ENCODE results near the gene MEIS1. TPM values are rescaled to one million over a fixed set of nuclear protein-coding genes. Genes with fewer than 3 reads are reported as not detected.

The MEIS1 gene
- total RNA-seq, 1 experiment from 2014 or later: 0.66 TPM

- Histone ChIP-seq H3K14ac (ENCODE audit: insufficient read depth, low read length) (no peak overlapping the region), H2BK5ac (ENCODE audit: insufficient read length, low read length) (no peak overlapping the region), H3K27me3 (ENCODE audit: insufficient read depth, low read length) (peaks cover 75% of the 10 kb centered on the region), H4K8ac (replicated peaks; ENCODE audit: insufficient read length, low read depth, low read length) (no peak overlapping the region), H3K4me2 (ENCODE audit: insufficient read depth, insufficient read length, low read length) (peak overlapping the region; percentile 80), H2BK120ac (ENCODE audit: low read depth, low read length, poor library complexity, severe bottlenecking) (no peak overlapping the region), H3K79me2 (ENCODE audit: insufficient read depth, low read length) (no peaks in the 10 kb centered on the region), H2BK20ac (ENCODE audit: low read depth, low read length, poor library complexity, severe bottlenecking) (no peak overlapping the region), H2AK5ac (ENCODE audit: insufficient read length, low read length) (no peak overlapping the region), H4K5ac (ENCODE audit: insufficient read length, low read depth, low read length) (no peak overlapping the region), H3K23ac (ENCODE audit: insufficient read length, low read depth, low read length) (no peak overlapping the region), H3K4me1 (ENCODE audit: insufficient read depth, low read length) (no peaks in the 10 kb centered on the region), H2AFZ (ENCODE audit: low read length) (no peak overlapping the region), H3K23me2 (ENCODE audit: insufficient read length, low read depth, low read length, poor library complexity, severe bottlenecking) (peaks cover 30% of the 10 kb centered on the region), H3K79me1 (ENCODE audit: insufficient read depth, low read depth, low read length, poor library complexity, severe bottlenecking) (no peaks in the 10 kb centered on the region), H2BK15ac (ENCODE audit: low read depth, low read length) (no peak overlapping the region), H3K4ac (ENCODE audit: low read depth, low read length) (no peak overlapping the region), H3K56ac (ENCODE audit: insufficient read length, low read depth, low read length) (no peak overlapping the region), H3K27ac (ENCODE audit: insufficient read length, low read depth, low read length) (no peak overlapping the region), H2BK12ac (ENCODE audit: insufficient read length, low read depth, low read length) (no peak overlapping the region), H3K18ac (ENCODE audit: insufficient read length, low read depth, low read length) (no peak overlapping the region), H3K9ac (ENCODE audit: extremely low read depth, insufficient read length, low read length) (no peak overlapping the region), H3T11ph (ENCODE audit: low read length) (no peak overlapping the region), H4K91ac (ENCODE audit: insufficient read length, low read depth, low read length) (no peak overlapping the region), H3K9me3 (ENCODE audit: control insufficient read depth, low read depth, low read length) (no peaks in the 10 kb centered on the region), H4K20me1 (ENCODE audit: control insufficient read depth, insufficient read depth, insufficient read length) (no peaks in the 10 kb centered on the region)
- H3K27ac Mint-ChIP-seq: peak overlapping the region in 1 of 3 experiments; percentile 19; a peak in 1 of 7 replicates
- TF ChIP-seq CTCF (conservative IDR thresholded peaks at IDR 0.05): no peak
- peak; percentile 93 for DNase-seq
- peaks cover 0 to 5% of the 10 kb centered on the region in 2 experiments; a peak in 3 of 5 replicates for H3K9me3 Mint-ChIP-seq
- H3K4me3 Mint-ChIP-seq: peak overlapping the region; percentile 73 to 94
- peaks cover 29 to 55% of the 10 kb centered on the region in 2 experiments for H3K4me1 Mint-ChIP-seq
- no CpG with 5 or more reads among the region's 51 CpGs for WGBS (ENCODE audit: extremely low coverage, insufficient read length, low lambda C conversion rate)
- H3K27me3 Mint-ChIP-seq (ENCODE audit: low read depth): peaks cover 99% of the 10 kb centered on the region
- H3K36me3 Mint-ChIP-seq (ENCODE audit: insufficient read depth in 1 of 3, low read depth in 3 of 3): no peaks in the 10 kb centered on the region; a peak in 1 of 7 replicates
Observed at GRCh38 chr2:66432801-66433694, 1.9 kb upstream of the MEIS1 start.

All from H9 (cell line).